ENCODE data around the gene BRD4.

BRD4 gene

DNA sequence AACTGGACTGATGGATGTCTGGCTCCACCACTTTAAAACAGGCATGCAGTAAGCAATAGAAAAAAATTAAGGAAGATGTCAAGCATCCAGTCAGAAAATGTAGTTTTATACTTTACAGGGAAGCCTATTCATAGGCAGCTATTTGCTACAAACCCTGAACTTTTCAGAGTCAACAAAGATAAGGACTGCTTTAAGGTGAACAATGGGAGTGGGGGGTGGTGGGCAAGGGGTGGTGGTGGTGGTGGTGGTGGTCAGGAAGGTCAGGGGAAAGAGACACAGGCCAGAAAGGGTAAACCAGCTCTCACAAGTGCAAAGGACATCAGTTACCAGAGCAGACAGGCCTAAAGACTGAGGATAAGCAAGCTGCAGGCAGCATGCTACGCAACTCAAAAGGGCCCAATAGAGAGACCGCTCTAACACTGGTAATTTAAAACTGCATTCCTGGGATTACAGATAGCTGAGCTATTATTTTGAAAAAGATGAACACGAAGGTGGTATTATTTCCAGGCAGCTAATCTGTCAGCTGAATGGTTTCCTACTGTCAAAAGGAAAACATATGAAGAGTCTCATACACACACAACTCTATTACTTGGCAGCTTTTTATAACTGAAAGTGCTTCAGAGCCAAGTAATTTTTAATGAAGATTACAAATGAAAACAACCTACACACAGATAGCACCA is 14.8 kb downstream of the BRD4 start:
- no peaks in the 10 kb centered on the region for H3K36me3 ChIP-seq (ENCODE audit: control insufficient read depth in 1 of 2, insufficient read depth in 2 of 2, low read length in 2 of 2)

DNA sequence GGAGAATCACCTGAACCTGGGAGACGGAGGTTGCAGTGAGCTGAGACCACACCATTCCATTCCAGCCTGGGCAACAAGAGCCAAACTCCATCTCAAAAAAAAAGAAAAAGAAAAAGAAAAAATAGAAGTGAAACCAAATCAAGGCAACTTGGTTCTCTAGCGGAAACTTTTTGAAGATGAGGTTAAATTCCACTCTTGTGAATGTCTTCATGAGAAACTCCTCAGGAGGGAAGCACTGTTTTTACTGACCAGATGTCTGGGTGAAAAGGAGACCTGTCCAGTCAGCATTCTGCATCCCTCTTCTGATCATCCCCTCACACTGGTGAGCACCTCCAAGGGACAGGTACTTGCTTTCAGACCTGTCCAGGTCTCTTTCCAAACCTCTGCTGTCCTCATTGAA is 15.8 kb downstream of the BRD4 start:
- no peak overlapping the region for H3K27ac ChIP-seq (ENCODE audit: low read depth, low read length)
- H3K36me3 ChIP-seq (ENCODE audit: control insufficient read depth in 1 of 2, insufficient read depth in 2 of 2, low read length in 2 of 2) = no peaks in the 10 kb centered on the region
- peak overlapping the region in 1 of 2 donors; percentile 14 for H3K4me3 ChIP-seq (ENCODE audit: low read depth in 1 of 2, low read length in 2 of 2)
- H3K27me3 ChIP-seq (ENCODE audit: control insufficient read depth in 1 of 2, insufficient read depth in 2 of 2, low read length in 2 of 2) = no peaks in the 10 kb centered on the region
- H3K9me3 ChIP-seq (ENCODE audit: control insufficient read depth in 1 of 2, low read length in 2 of 2) = no peaks in the 10 kb centered on the region
- H3K4me1 ChIP-seq (ENCODE audit: control insufficient read depth in 1 of 2, insufficient read depth in 2 of 2, low read length in 2 of 2) = peaks cover 47 to 58% of the 10 kb centered on the region in 2 donors
- H3K9ac ChIP-seq (ENCODE audit: low read depth in 1 of 2, low read length in 2 of 2) = no peak overlapping the region

More for the DNA sequence above, 14.8 kb downstream of the BRD4 start:
- Histone ChIP-seq H3K27ac (ENCODE audit: low read depth, low read length) (peak overlapping the region; percentile 23), H3K4me1 (ENCODE audit: control insufficient read depth in 1 of 2, insufficient read depth in 2 of 2, low read length in 2 of 2) (peaks cover 50 to 63% of the 10 kb centered on the region in 2 donors), H3K4me3 (ENCODE audit: low read depth in 1 of 2, low read length in 2 of 2) (no peak overlapping the region), H3K9me3 (ENCODE audit: control insufficient read depth in 1 of 2, low read length in 2 of 2) (no peaks in the 10 kb centered on the region), H3K9ac (ENCODE audit: low read depth in 1 of 2, low read length in 2 of 2) (no peak overlapping the region), H3K27me3 (ENCODE audit: control insufficient read depth in 1 of 2, insufficient read depth in 2 of 2, low read length in 2 of 2) (no peaks in the 10 kb centered on the region)

GRCh38 chr19:15315101-15315500 is 17.2 kb downstream of the BRD4 start:
- Histone ChIP-seq H3K27ac (ENCODE audit: low read depth, low read length) (no peak overlapping the region), H3K9me3 (ENCODE audit: control insufficient read depth in 1 of 2, low read length in 2 of 2) (no peaks in the 10 kb centered on the region), H3K36me3 (ENCODE audit: control insufficient read depth in 1 of 2, insufficient read depth in 2 of 2, low read length in 2 of 2) (no peaks in the 10 kb centered on the region), H3K4me3 (ENCODE audit: low read depth in 1 of 2, low read length in 2 of 2) (no peak overlapping the region), H3K4me1 (ENCODE audit: control insufficient read depth in 1 of 2, insufficient read depth in 2 of 2, low read length in 2 of 2) (peaks cover 38 to 50% of the 10 kb centered on the region in 2 donors), H3K9ac (ENCODE audit: low read depth in 1 of 2, low read length in 2 of 2) (no peak overlapping the region), H3K27me3 (ENCODE audit: control insufficient read depth in 1 of 2, insufficient read depth in 2 of 2, low read length in 2 of 2) (no peaks in the 10 kb centered on the region)

DNA sequence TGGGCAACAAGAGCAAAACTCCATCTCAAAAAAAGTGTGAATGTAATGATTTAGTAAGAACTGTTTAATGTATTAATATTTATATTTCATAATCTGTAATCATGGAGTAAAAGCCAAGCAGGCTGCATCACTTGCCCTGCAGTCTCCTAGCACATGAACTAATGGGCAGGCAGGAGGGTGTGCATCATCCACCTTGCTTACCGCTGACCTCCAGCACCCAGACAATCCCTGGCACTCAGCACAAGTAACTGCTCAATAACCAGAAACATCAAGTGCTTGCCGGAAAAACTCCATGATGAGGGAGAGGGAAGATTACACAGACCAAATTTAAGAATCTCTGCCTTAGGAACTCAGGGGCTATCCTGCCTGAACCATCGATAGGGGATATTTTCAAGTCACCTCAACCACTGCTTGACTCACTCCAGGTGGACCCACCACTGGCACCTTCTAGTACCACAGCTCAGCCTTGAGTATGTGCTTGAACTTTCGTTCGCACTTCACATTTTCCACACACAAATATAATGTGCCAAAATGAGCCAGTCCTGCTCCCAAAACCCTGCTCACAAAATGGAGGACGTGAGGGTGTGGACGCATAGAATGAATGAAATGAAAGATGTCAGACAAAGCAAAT is 18.6 kb downstream of the BRD4 start:
- peaks cover 33 to 46% of the 10 kb centered on the region in 2 donors for H3K4me1 ChIP-seq (ENCODE audit: control insufficient read depth in 1 of 2, insufficient read depth in 2 of 2, low read length in 2 of 2)
- H3K36me3 ChIP-seq (ENCODE audit: control insufficient read depth in 1 of 2, insufficient read depth in 2 of 2, low read length in 2 of 2) = no peaks in the 10 kb centered on the region
- no peak overlapping the region for H3K27ac ChIP-seq (ENCODE audit: low read depth, low read length)
- H3K9ac ChIP-seq (ENCODE audit: low read depth in 1 of 2, low read length in 2 of 2) = no peak overlapping the region
- no peaks in the 10 kb centered on the region for H3K9me3 ChIP-seq (ENCODE audit: control insufficient read depth in 1 of 2, low read length in 2 of 2)
- no peaks in the 10 kb centered on the region for H3K27me3 ChIP-seq (ENCODE audit: control insufficient read depth in 1 of 2, insufficient read depth in 2 of 2, low read length in 2 of 2)
- no peak overlapping the region for H3K4me3 ChIP-seq (ENCODE audit: low read depth in 1 of 2, low read length in 2 of 2)

- Histone ChIP-seq H3K9ac (ENCODE audit: low read depth in 1 of 2, low read length in 2 of 2) (no peak overlapping the region), H3K4me3 (ENCODE audit: low read depth in 1 of 2, low read length in 2 of 2) (no peak overlapping the region), H3K9me3 (ENCODE audit: control insufficient read depth in 1 of 2, low read length in 2 of 2) (no peaks in the 10 kb centered on the region), H3K36me3 (ENCODE audit: control insufficient read depth in 1 of 2, insufficient read depth in 2 of 2, low read length in 2 of 2) (no peaks in the 10 kb centered on the region), H3K27me3 (ENCODE audit: control insufficient read depth in 1 of 2, insufficient read depth in 2 of 2, low read length in 2 of 2) (no peaks in the 10 kb centered on the region), H3K4me1 (ENCODE audit: control insufficient read depth in 1 of 2, insufficient read depth in 2 of 2, low read length in 2 of 2) (peaks cover 28 to 38% of the 10 kb centered on the region in 2 donors), H3K27ac (ENCODE audit: low read depth, low read length) (no peak overlapping the region)
Measured at GRCh38 chr19:15307169-15307568, 25.2 kb downstream of the BRD4 start.

DNA sequence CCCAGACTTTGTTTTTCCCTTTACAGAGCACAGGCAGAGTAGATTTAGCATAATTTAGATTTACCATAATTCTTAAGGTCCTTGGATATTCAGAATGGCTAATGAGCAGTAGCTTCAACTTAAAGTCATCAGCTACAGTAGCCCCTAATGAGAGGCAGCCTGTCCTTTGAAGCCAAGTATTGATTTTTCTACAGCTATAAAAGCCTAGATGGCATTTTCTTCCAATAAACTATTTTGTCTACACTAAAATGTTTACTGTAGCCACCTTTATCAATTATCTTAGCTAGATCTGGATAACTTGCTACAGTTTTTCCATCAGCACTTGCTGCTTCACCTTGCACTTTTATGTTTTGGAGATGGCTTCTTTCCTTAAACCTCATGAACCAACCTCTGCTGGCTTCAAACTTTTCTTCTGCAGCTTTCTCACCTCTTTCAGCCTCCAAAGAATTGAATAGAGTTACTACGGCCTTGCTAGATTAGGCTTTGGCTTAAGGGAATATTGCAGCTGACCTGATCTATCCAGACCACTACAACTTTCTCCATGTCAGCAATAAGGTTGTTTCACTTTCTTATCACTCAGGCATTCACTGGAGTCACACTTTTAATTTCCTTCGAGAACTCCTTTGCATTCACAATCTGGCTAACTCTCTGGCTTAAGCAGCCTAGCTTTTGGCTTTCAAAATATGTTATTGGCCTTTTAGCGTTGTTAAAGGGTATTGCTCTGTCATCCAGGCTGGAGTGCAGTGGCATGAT is 26.6 kb downstream of the BRD4 start:
- H3K4me3 ChIP-seq (ENCODE audit: low read depth in 1 of 2, low read length in 2 of 2) = no peak overlapping the region
- no peaks in the 10 kb centered on the region for H3K9me3 ChIP-seq (ENCODE audit: control insufficient read depth in 1 of 2, low read length in 2 of 2)
- no peaks in the 10 kb centered on the region for H3K27me3 ChIP-seq (ENCODE audit: control insufficient read depth in 1 of 2, insufficient read depth in 2 of 2, low read length in 2 of 2)
- no peaks in the 10 kb centered on the region for H3K36me3 ChIP-seq (ENCODE audit: control insufficient read depth in 1 of 2, insufficient read depth in 2 of 2, low read length in 2 of 2)
- no peak overlapping the region for H3K27ac ChIP-seq (ENCODE audit: low read depth, low read length)
- peaks cover 28 to 38% of the 10 kb centered on the region in 2 donors for H3K4me1 ChIP-seq (ENCODE audit: control insufficient read depth in 1 of 2, insufficient read depth in 2 of 2, low read length in 2 of 2)
- H3K9ac ChIP-seq (ENCODE audit: low read depth in 1 of 2, low read length in 2 of 2) = no peak overlapping the region

- Histone ChIP-seq H3K9ac (ENCODE audit: low read depth in 1 of 2, low read length in 2 of 2) (peak overlapping the region in 1 of 2 donors; percentile 6), H3K4me1 (ENCODE audit: control insufficient read depth in 1 of 2, insufficient read depth in 2 of 2, low read length in 2 of 2) (peaks cover 34 to 39% of the 10 kb centered on the region in 2 donors), H3K27ac (ENCODE audit: low read depth, low read length) (no peak overlapping the region), H3K36me3 (ENCODE audit: control insufficient read depth in 1 of 2, insufficient read depth in 2 of 2, low read length in 2 of 2) (no peaks in the 10 kb centered on the region), H3K9me3 (ENCODE audit: control insufficient read depth in 1 of 2, low read length in 2 of 2) (no peaks in the 10 kb centered on the region), H3K4me3 (ENCODE audit: low read depth in 1 of 2, low read length in 2 of 2) (no peak overlapping the region), H3K27me3 (ENCODE audit: control insufficient read depth in 1 of 2, insufficient read depth in 2 of 2, low read length in 2 of 2) (no peaks in the 10 kb centered on the region)
Measured at GRCh38 chr19:15304140-15304705, 28.1 kb downstream of the BRD4 start.

- Histone ChIP-seq H3K27ac (ENCODE audit: low read depth, low read length) (no peak overlapping the region), H3K9ac (ENCODE audit: low read depth in 1 of 2, low read length in 2 of 2) (no peak overlapping the region), H3K27me3 (ENCODE audit: control insufficient read depth in 1 of 2, insufficient read depth in 2 of 2, low read length in 2 of 2) (no peaks in the 10 kb centered on the region), H3K4me1 (ENCODE audit: control insufficient read depth in 1 of 2, insufficient read depth in 2 of 2, low read length in 2 of 2) (peaks cover 40 to 46% of the 10 kb centered on the region in 2 donors), H3K4me3 (ENCODE audit: low read depth in 1 of 2, low read length in 2 of 2) (no peak overlapping the region), H3K9me3 (ENCODE audit: control insufficient read depth in 1 of 2, low read length in 2 of 2) (no peaks in the 10 kb centered on the region), H3K36me3 (ENCODE audit: control insufficient read depth in 1 of 2, insufficient read depth in 2 of 2, low read length in 2 of 2) (no peaks in the 10 kb centered on the region)
Measured at GRCh38 chr19:15303105-15303780, 29.1 kb downstream of the BRD4 start.

DNA sequence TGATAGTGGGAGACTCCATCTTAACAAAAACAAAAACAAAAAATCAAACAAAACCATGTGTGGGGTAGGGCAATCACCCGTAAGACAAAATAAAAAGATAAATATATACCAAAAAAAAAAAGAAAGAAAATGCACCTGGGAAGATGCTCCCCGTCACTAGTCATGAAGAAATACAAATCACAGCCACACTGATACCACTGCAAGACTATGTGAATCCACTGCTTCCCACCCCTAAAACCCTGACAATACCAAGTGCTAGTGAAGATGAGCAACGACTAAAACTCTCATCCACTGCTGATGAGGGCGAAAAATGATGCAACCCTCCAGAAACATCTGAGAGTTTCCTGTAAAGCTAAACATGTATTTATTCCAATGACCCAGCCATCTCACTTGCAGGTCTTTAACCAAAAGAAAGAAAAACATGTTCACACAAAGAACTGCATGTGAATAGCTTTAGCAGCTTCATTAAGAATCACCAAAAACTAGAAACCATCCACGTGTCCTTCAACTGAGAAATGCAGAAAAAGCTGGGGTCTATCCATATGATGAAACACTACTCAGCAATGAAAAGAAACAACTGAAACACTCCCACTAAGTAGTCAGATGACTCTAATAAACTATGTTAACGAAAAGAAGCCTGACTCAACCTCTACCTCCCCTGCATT is 31.7 kb downstream of the BRD4 start:
- no peak overlapping the region for H3K9ac ChIP-seq (ENCODE audit: low read depth in 1 of 2, low read length in 2 of 2)
- peaks cover 0 to 5% of the 10 kb centered on the region in 2 donors for H3K36me3 ChIP-seq (ENCODE audit: control insufficient read depth in 1 of 2, insufficient read depth in 2 of 2, low read length in 2 of 2)
- peaks cover 49 to 51% of the 10 kb centered on the region in 2 donors for H3K4me1 ChIP-seq (ENCODE audit: control insufficient read depth in 1 of 2, insufficient read depth in 2 of 2, low read length in 2 of 2)
- no peaks in the 10 kb centered on the region for H3K27me3 ChIP-seq (ENCODE audit: control insufficient read depth in 1 of 2, insufficient read depth in 2 of 2, low read length in 2 of 2)
- H3K27ac ChIP-seq (ENCODE audit: low read depth, low read length) = no peak overlapping the region
- no peak overlapping the region for H3K4me3 ChIP-seq (ENCODE audit: low read depth in 1 of 2, low read length in 2 of 2)
- H3K9me3 ChIP-seq (ENCODE audit: control insufficient read depth in 1 of 2, low read length in 2 of 2) = no peaks in the 10 kb centered on the region

Data from duodenal mucosa (tissue), 2 donors.